ENCODE measurements around the gene ETFB.

ETFB gene

DNA sequence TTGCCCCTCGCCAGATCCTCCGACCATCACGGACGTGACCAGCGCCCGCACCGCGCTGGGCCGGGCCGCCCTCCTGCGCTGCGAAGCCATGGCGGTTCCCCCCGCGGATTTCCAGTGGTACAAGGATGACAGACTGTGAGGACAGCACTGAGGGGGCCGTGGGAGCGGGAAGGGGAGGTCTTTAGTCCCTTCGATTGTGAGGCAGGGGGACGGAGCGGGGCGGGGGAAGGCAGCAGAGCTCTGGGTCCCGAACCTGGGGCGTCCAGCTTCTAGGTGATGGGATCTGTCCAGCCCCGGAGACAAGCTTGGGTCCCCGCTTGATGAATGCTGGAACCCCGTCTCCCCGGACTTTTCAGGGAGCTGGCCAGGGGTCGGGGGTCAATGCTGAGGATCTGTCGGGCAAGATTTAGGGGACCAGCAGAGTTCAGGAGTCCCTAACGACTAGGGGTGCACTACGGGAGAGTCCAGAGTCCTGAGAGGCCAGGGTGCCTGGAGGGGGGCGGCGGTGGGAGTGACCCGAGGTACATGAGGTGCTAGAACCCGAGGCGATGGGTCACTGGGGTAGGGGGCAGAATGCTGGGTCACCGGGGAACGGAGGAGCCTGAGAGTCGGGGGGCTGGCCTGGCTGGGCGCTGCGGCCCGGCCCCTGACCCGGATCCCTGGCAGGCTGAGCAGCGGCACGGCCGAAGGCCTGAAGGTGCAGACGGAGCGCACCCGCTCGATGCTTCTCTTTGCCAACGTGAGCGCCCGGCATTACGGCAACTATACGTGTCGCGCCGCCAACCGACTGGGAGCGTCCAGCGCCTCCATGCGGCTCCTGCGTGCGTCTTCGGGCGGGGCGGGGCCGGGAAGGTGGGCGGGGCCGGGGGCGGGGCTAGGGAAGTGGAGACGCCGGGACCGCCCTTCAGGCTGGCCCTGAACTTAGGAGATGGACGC is 38.9 kb downstream of the ETFB start:
- TF ChIP-seq, protein P1, sequence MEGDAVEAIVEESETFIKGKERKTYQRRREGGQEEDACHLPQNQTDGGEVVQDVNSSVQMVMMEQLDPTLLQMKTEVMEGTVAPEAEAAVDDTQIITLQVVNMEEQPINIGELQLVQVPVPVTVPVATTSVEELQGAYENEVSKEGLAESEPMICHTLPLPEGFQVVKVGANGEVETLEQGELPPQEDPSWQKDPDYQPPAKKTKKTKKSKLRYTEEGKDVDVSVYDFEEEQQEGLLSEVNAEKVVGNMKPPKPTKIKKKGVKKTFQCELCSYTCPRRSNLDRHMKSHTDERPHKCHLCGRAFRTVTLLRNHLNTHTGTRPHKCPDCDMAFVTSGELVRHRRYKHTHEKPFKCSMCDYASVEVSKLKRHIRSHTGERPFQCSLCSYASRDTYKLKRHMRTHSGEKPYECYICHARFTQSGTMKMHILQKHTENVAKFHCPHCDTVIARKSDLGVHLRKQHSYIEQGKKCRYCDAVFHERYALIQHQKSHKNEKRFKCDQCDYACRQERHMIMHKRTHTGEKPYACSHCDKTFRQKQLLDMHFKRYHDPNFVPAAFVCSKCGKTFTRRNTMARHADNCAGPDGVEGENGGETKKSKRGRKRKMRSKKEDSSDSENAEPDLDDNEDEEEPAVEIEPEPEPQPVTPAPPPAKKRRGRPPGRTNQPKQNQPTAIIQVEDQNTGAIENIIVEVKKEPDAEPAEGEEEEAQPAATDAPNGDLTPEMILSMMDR (conservative IDR thresholded peaks at IDR 0.05; ENCODE audit: control insufficient read depth, insufficient read depth, low read depth, low read length): peak; percentile 1
- H3K4me3 ChIP-seq (ENCODE audit: control insufficient read depth, low read depth, low read length): peak overlapping the region; percentile 16
- DNase-seq (ENCODE audit: low read depth): peak; percentile 51

DNA sequence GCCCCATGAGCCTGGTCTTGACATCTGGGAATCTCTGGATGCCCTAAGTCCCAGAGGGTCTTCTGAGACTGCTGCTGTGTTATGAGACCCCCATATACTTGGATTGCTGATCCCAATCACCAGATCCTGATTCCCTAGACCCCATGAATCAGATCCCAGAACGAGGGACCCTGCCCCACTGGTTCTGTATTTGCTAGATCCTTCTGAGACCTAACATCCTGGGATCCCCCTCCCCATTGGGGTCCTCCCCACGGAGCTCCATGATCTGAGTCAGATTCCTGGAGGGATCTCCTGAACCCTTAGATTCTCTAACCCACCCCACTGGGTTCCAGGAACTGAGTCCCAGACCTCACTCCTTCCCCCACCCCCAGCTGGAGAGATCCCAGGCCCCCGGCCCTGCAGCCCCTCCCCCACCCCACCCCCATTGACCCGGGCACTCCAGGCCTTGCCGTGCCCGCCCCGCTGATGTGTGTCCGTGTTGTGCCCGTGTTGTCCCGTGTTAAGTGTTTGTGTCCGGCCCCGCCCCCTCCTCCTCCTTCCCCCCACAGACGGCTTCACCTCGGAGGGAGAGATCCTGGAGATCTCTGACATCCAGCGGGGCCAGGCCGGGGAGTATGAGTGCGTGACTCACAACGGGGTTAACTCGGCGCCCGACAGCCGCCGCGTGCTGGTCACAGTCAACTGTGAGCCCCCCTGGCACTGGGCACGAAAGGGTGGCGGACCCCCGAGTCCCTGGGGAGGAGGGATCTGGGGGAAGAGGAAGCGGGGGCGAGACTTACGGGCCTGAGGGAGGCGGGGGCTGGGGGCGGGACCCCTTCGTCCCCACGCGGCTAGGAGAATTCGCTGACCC is 39.7 kb downstream of the ETFB start:
- no peak overlapping the region for H3K4me3 ChIP-seq (ENCODE audit: control insufficient read depth, low read depth, low read length)

GRCh38 chr19:51325161-51325976 is 40.8 kb downstream of the ETFB start:
- TF ChIP-seq, protein P1 (conservative IDR thresholded peaks at IDR 0.05; ENCODE audit: control insufficient read depth, insufficient read depth, low read depth, low read length): no peak
- H3K4me3 ChIP-seq (ENCODE audit: control insufficient read depth, low read depth, low read length): no peak overlapping the region
- DNase-seq (ENCODE audit: low read depth): no peak

More for the DNA sequence above, 39.7 kb downstream of the ETFB start:
- DNase-seq (ENCODE audit: low read depth): no peak
- TF ChIP-seq, protein P1 (conservative IDR thresholded peaks at IDR 0.05; ENCODE audit: control insufficient read depth, insufficient read depth, low read depth, low read length): no peak

- H3K4me3 ChIP-seq (ENCODE audit: control insufficient read depth, low read depth, low read length): no peak overlapping the region
- DNase-seq (ENCODE audit: low read depth): peak; percentile 34
- TF ChIP-seq, protein P1 (conservative IDR thresholded peaks at IDR 0.05; ENCODE audit: control insufficient read depth, insufficient read depth, low read depth, low read length): no peak
Measured at GRCh38 chr19:51324167-51324481, 42.1 kb downstream of the ETFB start.

GRCh38 chr19:51323481-51324166 is 42.6 kb downstream of the ETFB start:
- H3K4me3 ChIP-seq (ENCODE audit: control insufficient read depth, low read depth, low read length): no peak overlapping the region
- TF ChIP-seq, protein P1 (conservative IDR thresholded peaks at IDR 0.05; ENCODE audit: control insufficient read depth, insufficient read depth, low read depth, low read length): no peak
- DNase-seq (ENCODE audit: low read depth): no peak

DNA sequence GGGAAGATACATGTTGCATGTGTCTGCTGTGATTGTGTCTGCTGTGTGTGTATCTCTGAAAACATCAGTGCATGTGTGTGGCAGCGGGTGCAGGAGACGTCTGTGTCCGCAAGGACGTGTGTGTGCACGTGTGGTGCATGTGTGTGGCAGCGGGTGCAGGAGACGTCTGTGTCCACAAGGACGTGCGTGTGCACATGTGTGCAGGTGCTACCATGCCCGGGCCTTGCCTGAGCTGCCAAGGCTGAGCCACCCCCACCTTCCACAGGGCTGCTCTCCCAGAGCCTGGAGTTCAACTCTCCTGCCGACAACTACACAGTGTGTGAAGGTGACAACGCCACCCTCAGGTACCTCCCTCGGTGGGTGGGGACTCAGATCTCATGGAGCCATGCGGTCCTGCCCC is 44.4 kb downstream of the ETFB start:
- no peak for DNase-seq (ENCODE audit: low read depth)
- TF ChIP-seq, protein P1 (conservative IDR thresholded peaks at IDR 0.05; ENCODE audit: control insufficient read depth, insufficient read depth, low read depth, low read length): no peak
- no peak overlapping the region for H3K4me3 ChIP-seq (ENCODE audit: control insufficient read depth, low read depth, low read length)
